ENCODE data around the gene FUOM. TPM values are rescaled to one million over a fixed set of nuclear protein-coding genes. Genes with fewer than 3 reads are reported as not detected.
"Not testable (repeated sequence)": the region's sequence is repeated elsewhere in the genome, so short reads cannot be mapped to it uniquely, and the experiment has no call there.

FUOM gene
- polyA plus RNA-seq, 3 donors: 13.3 to 19.7 (median 17.2) TPM

GRCh38 chr10:133370030-133370786 lies 12.4 kb upstream of the FUOM start:
- DNase-seq (ENCODE audit: low read depth in 3 of 3, low spot score in 2 of 3): no peak

- no peak for DNase-seq (ENCODE audit: low read depth in 3 of 3, low spot score in 2 of 3)
Measured at GRCh38 chr10:133368153-133368552, 10.3 kb upstream of the FUOM start.

- DNase-seq (ENCODE audit: low read depth in 3 of 3, low spot score in 2 of 3): not testable (repeated sequence)
Measured at GRCh38 chr10:133367461-133367860, 9.6 kb upstream of the FUOM start.

GRCh38 chr10:133366751-133367150 lies 8.9 kb upstream of the FUOM start:
- no peak for DNase-seq (ENCODE audit: low read depth in 3 of 3, low spot score in 2 of 3)

GRCh38 chr10:133366130-133366478 lies 8.3 kb upstream of the FUOM start:
- no peak for DNase-seq (ENCODE audit: low read depth in 3 of 3, low spot score in 2 of 3)

GRCh38 chr10:133365461-133366129 lies 7.8 kb upstream of the FUOM start:
- DNase-seq (ENCODE audit: low read depth in 3 of 3, low spot score in 2 of 3): no peak

- DNase-seq (ENCODE audit: low read depth in 3 of 3, low spot score in 2 of 3): no peak
Measured at GRCh38 chr10:133364645-133365431, 7.0 kb upstream of the FUOM start.

- DNase-seq (ENCODE audit: low read depth in 3 of 3, low spot score in 2 of 3): no peak
Measured at GRCh38 chr10:133362846-133363245, 5.0 kb upstream of the FUOM start.

GRCh38 chr10:133361773-133362441 lies 4.1 kb upstream of the FUOM start:
- no peak for DNase-seq (ENCODE audit: low read depth in 3 of 3, low spot score in 2 of 3)

- no peak for DNase-seq (ENCODE audit: low read depth in 3 of 3, low spot score in 2 of 3)
Measured at GRCh38 chr10:133361227-133361626, 3.4 kb upstream of the FUOM start.

- no peak for DNase-seq (ENCODE audit: low read depth in 3 of 3, low spot score in 2 of 3)
Measured at GRCh38 chr10:133359972-133360610, 2.3 kb upstream of the FUOM start.

- DNase-seq (ENCODE audit: low read depth in 3 of 3, low spot score in 2 of 3): no peak
Measured at GRCh38 chr10:133359554-133359971, 1.7 kb upstream of the FUOM start.

- DNase-seq (ENCODE audit: low read depth in 3 of 3, low spot score in 2 of 3): no peak
Measured at GRCh38 chr10:133358925-133359310, 1.1 kb upstream of the FUOM start.

- DNase-seq (ENCODE audit: low read depth in 3 of 3, low spot score in 2 of 3): no peak
Measured at GRCh38 chr10:133358162-133358924, 524 bp upstream of the FUOM start.

GRCh38 chr10:133356549-133357284 lies 1.1 kb downstream of the FUOM start:
- no peak for DNase-seq (ENCODE audit: low read depth in 3 of 3, low spot score in 2 of 3)

- no peak for DNase-seq (ENCODE audit: low read depth in 3 of 3, low spot score in 2 of 3)
Measured at GRCh38 chr10:133355991-133356390, 1.8 kb downstream of the FUOM start.

- DNase-seq (ENCODE audit: low read depth in 3 of 3, low spot score in 2 of 3): no peak
Measured at GRCh38 chr10:133355266-133355665, 2.6 kb downstream of the FUOM start.

GRCh38 chr10:133354672-133355240 lies 3.1 kb downstream of the FUOM start:
- DNase-seq (ENCODE audit: low read depth in 3 of 3, low spot score in 2 of 3): no peak
